COLO829 (cell line): ENCODE measurements around the gene OR6C76.

Source experiments
- DNase-seq: peaks from one replicate; pipeline ENCODE4 v3.0.0; 2012; ENCODE audit warnings: low spot score

OR6C76 gene

DNA sequence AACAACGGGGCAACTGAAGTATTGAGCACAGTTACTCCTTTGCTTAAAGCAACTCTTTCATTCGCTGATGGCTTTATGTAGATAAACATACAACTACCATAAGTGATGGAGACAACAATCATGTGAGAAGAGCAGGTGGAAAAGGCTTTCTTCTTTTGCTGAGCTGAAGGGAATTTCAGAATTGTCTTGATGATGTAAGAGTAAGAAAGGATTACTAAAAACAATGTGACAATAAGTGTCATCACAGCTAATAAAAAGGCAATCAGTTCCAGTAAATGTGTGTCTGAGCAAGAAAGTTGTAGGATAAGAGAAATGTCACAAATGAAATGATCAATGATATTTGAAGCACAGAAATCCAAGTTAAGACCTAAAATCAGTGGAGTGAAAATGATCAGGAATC lies 43.2 kb downstream of the OR6C76 start:
- DNase-seq: no peak

DNA sequence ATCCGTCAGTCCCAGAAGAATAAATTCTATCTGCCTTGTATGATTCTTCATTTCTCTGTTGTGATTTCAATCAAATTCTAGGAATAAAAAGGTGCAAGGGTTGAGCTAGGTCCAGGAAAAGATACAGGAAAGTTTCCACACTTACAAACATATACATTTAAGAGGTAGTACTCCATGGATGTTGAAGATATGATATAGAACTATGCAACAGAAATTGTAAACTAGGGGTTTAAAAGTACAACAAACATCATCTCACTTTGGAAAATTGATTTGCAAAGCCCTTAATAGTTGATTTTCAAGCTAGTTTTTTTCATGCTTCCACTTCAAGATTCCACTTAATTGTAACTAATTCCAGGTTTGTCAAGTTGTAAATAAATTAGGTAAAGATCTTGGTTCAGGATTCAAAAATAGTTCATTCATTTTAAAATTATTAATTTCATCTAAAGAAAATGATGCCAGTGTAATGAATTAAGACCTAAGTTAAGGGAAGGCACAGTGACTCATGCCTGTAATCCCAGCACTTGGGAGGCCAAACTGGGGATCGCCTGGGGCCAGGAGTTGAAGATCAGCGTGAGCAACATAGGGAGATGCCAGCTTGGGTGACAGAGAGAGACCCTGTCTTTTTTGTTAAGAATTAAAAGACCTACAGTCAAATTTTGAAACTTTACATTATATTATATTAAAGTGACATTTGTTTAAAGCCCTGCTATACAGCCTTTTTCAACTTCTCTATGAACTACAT lies 44.2 kb downstream of the OR6C76 start, which contains the start of gene OR6C70:
Gene OR6C70, minus strand, starts transcription at position 51 of the 742 bp plus-strand sequence. Its CDS starts 0 bp downstream, at position 51.
- DNase-seq: no peak

DNA sequence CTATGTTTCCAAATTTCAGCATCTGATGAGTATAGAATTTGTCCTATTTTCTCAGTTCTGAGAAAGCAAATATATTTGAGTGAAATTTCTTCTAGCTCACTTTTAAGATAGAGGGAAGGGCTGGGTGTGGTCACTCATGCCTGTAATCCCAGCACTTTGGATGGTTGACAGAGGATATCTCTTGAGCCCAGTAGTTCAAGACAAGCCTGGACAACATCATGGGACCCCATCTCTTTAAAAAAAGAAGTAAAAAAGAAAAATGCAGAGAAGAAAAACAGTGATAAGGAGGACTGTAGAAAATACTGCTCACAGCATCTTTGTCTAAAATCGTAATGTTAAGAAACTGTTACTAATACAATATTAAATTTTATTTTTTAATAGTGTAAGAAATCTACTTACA lies 46.2 kb downstream of the OR6C76 start:
- DNase-seq: no peak
